GM19099 (cell line): ENCODE data around the gene SLC2A10.

Experiments
- POLR2A ChIP-seq: IDR thresholded peaks from 3 replicates; pipeline ENCODE4 v1.6.1; 2011; ENCODE audit warnings: low read depth; ENCODE audit not compliant: insufficient read length; ENCODE audit errors: extremely low read depth

Gene SLC2A10

GRCh38 chr20:46777331-46777730 is 67.9 kb downstream of the SLC2A10 start:
- TF ChIP-seq POLR2A: no peak

- no peak for TF ChIP-seq POLR2A
Observed at GRCh38 chr20:46779831-46780230, 70.4 kb downstream of the SLC2A10 start.

GRCh38 chr20:46784436-46785127 is 75.1 kb downstream of the SLC2A10 start:
- TF ChIP-seq POLR2A: no peak
